Neural progenitor cell (in vitro differentiated cells): ENCODE data around the gene RHOF.

Experiments
- EZH2phosphoT487 ChIP-seq: fragments of 200-600 bp; sonication (generic); IDR thresholded peaks from 2 replicates; pipeline ENCODE4 v1.6.1; 2017; ENCODE audit warnings: antibody characterized with exemption
- TF ChIP-seq, protein P1 (sequence below): fragments of 200-600 bp; sonication (generic); IDR thresholded peaks from 2 replicates; pipeline ENCODE4 v1.5.1; 2017; ENCODE audit warnings: antibody characterized with exemption, mild to moderate bottlenecking

DNA sequence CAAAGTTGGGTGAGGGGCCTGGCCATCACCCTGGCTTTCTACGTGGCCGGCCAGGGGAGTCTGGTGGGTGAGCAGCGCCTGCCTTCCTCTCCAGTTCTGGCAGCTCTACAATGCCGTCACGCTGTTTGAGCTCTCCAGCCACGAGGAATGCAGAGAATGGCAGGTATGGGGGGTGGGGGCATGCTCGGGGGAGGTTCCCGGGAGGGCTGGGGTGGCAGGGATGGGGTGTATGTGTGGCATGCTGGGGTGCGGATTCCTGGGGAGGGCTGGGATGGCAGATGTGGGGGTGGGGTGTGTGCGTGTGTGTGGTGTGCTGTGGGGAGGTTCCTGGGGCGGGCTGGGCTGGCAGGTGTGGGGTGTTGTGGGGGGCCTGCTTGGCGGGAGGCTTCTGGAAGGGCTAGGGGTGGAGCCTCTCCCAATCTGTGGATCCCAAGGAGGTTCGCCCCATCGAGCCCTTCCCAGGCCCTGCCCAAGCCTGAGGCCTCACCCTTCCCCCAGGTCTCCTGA is 18.5 kb downstream of the RHOF start:
- TF ChIP-seq, protein P1, sequence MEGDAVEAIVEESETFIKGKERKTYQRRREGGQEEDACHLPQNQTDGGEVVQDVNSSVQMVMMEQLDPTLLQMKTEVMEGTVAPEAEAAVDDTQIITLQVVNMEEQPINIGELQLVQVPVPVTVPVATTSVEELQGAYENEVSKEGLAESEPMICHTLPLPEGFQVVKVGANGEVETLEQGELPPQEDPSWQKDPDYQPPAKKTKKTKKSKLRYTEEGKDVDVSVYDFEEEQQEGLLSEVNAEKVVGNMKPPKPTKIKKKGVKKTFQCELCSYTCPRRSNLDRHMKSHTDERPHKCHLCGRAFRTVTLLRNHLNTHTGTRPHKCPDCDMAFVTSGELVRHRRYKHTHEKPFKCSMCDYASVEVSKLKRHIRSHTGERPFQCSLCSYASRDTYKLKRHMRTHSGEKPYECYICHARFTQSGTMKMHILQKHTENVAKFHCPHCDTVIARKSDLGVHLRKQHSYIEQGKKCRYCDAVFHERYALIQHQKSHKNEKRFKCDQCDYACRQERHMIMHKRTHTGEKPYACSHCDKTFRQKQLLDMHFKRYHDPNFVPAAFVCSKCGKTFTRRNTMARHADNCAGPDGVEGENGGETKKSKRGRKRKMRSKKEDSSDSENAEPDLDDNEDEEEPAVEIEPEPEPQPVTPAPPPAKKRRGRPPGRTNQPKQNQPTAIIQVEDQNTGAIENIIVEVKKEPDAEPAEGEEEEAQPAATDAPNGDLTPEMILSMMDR = no peak
- no peak for TF ChIP-seq EZH2phosphoT487
